Hematopoietic multipotent progenitor cell treated with erythropoietin and hydrocortisone succinate and interleukin-3 and kit ligand, for 15 days (in vitro differentiated cells): Measurements from ENCODE around the gene TMEM263.
"Not testable (repeated sequence)": the region's sequence is repeated elsewhere in the genome, so short reads cannot be mapped to it uniquely, and the experiment has no call there.

Source experiments
- DNase-seq: peaks from one replicate; pipeline ENCODE4 v3.0.0-alpha.2; 2015; ENCODE audit warnings: low spot score

The TMEM263 gene

GRCh38 chr12:106986625-106987389 lies 31.1 kb downstream of the TMEM263 start, which contains the start of gene MTERF2:
MTERF2 (minus strand) TSS chr12:106987146; CDS start chr12:106978714, 8,432 bp downstream.
- peak; percentile 87 for DNase-seq

- DNase-seq, result no peak
Measured at GRCh38 chr12:106987846-106988245, 32.1 kb downstream of the TMEM263 start.

GRCh38 chr12:106994579-106995220 lies 39.0 kb downstream of the TMEM263 start:
- no peak for DNase-seq

- DNase-seq, result not testable (repeated sequence)
Measured at GRCh38 chr12:106996102-106996501, 40.4 kb downstream of the TMEM263 start.

GRCh38 chr12:106997916-106998315 lies 42.2 kb downstream of the TMEM263 start:
- DNase-seq, result no peak

- DNase-seq, result no peak
Measured at GRCh38 chr12:106999446-106999845, 43.7 kb downstream of the TMEM263 start.

GRCh38 chr12:107002665-107003064 lies 47.0 kb downstream of the TMEM263 start:
- not testable (repeated sequence) for DNase-seq

- DNase-seq, result no peak
Measured at GRCh38 chr12:107007411-107007810, 51.7 kb downstream of the TMEM263 start.

GRCh38 chr12:107011519-107011918 lies 55.8 kb downstream of the TMEM263 start:
- no peak for DNase-seq

GRCh38 chr12:107012736-107013425 lies 57.2 kb downstream of the TMEM263 start:
- no peak for DNase-seq

- DNase-seq, result no peak
Measured at GRCh38 chr12:107014055-107014454, 58.3 kb downstream of the TMEM263 start.

GRCh38 chr12:107017042-107017441 lies 61.3 kb downstream of the TMEM263 start:
- no peak for DNase-seq

GRCh38 chr12:107019546-107019945 lies 63.8 kb downstream of the TMEM263 start:
- DNase-seq, result no peak
